HG03571 (cell line): ENCODE results near the gene GLRX5.
A peak's percentile ranks its signal among the peaks of the same experiment; 100 is the strongest.

Experiments
- ATAC-seq: cut with Tn5 transposase; IDR thresholded peaks from one replicate; pipeline ENCODE4 v1.9.1; 2021; ENCODE audit not compliant: unreplicated experiment

GLRX5 gene

GRCh38 chr14:95534299-95535225, at the start of gene GLRX5:
GLRX5 (plus strand) TSS chr14:95535050; CDS start chr14:95535090, 40 bp downstream.
- ATAC-seq = peak; percentile 91

DNA sequence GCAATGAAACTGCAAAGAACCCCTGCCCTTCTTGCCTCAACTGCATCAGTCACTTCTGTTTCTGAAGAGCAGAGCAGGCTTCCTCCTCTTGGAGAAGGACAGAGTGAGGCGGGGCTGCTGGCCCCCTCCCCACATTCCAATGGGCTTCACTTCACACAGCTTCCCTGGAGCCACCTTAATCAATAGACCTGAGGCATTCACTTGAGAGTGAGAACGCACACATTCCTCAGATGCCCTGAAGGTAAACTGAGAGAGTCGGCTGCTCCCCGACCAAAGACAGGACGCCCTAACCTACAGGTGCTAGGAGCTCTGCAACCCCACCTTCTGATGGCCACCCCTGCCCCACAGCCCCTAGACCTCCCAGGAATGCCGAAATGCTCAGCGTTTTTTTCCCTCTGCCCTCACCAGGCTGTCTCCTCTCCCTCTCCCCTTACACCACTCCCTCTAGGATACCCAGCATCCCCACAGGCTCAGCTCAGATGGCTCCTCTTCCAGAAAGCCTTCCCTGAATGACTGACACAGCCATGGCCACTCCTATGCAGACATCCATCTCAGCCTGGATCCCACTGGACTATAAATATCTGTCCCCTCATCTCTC, 49.5 kb upstream of the GLRX5 start:
- no peak for ATAC-seq

DNA sequence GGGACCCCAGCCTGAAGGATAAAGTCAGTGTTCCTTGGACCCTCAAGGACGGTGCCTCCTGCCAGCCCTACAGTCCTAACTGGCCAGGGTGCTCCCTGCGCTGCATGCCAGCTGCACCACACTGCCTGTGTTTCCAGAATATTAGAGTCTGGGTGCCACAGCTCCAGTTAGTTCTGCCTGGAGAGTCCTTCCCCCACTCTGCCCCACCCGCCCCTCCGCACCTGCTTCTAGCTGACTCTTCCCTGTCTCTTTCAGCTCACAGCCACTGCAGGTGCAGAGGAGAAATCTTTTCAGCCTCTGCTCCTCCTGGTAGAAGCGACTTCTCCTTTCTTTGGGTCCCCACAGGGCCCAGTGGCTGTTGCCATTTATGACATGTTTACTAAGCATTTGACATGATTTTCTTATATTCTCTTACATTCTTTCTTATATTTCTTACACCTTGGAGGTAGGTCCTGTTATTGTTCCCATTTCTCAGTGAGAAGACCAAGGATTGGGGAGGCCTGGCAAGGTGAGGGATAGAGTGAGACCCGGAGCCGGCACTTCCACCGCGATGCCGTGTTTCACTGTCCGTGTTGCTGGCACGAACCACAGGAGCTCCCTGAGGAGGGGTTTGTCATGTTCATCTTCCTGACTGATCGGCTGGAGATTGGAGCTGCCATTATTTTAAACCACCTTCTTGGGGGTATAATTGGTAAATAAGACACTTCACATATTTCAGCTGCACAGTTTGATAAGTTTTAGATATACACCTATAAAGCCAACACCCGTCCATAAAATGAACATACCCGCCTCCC, 47.8 kb upstream of the GLRX5 start:
- no peak for ATAC-seq

GRCh38 chr14:95487669-95488084, 47.2 kb upstream of the GLRX5 start:
- ATAC-seq = no peak

GRCh38 chr14:95488376-95489213, 46.3 kb upstream of the GLRX5 start:
- ATAC-seq = no peak

GRCh38 chr14:95489214-95490137, 45.4 kb upstream of the GLRX5 start:
- no peak for ATAC-seq

DNA sequence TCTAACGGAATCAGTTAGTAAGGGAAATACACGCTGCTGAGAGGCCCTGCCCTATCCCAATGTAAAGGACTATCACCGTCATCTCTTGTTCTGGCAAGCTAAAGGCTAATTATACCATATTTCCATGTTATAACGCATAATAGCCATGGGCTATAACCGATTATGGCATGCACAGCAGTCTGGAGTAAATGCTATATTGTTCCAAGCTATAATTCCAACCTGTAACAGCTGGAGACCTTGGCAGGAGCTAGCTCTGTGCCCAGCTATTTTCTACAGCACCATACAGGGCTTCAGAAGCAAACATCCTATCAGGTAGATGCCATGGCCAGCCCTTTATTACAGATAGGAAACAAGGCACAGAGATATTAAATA, 44.7 kb upstream of the GLRX5 start:
- ATAC-seq = no peak

DNA sequence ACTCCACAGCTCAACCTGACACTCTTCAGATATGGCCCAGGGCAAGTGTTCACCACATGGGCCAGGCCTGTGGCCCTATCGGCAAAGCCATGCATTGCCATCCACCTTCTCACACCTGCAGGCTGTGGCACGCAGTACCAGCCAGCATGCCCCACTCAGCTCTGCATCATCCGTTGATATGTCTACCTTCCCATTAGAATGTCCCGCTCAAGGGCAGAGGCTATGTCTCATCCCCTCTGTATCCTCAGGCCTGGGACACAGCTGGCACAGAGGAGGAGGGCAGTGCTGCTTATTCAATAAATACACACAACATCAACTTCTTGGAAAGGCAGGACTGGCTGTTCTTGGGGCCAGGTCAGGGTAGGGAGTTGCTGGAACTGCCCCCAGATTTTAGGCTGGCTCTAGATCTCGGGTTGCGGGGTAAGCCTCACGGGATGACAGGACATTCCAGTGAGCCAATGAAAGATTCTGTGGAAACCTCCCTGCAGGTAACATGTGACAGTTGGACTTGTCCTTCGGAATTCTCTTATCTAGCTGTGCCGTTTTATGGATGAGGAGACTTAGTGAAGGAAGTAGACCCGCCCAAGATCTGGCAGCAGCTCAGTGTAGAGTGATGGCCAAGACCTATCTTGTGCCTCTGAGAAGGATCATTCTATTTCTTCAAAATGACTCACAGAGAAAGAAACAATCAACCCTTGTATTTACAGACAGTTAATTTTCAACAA, 44.0 kb upstream of the GLRX5 start:
- no peak for ATAC-seq

DNA sequence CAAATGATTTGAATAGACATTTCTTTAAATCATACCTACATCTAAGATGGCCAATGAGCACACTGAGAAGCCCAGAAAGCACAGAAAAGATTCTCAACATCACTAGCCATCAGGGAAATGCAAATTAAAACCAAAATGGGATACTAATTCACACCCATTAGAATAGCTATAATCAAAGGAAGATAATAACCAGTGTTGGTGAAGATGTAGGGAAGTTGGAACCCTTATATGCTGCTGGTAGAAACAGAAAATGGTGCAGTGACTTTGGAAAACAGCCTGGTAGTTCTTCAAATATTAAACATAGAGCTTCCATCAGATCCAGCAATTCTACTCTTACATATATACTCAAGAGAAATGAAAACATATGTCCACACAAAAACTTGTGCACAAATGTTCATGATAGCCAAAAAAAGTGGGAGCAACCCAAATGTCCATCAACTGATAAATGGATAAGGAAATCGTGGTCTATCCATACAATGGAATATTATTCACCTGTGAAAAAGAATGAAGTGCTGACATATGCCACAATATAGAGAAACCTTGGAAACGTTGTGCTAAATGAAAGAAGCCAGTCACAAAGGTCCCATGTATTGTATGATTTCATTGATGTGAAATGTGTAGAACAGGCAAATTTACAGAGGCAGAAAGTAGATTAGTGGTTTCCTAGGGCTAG, 42.8 kb upstream of the GLRX5 start:
- ATAC-seq = no peak

- no peak for ATAC-seq
Observed at GRCh38 chr14:95493503-95493902, 41.3 kb upstream of the GLRX5 start.

DNA sequence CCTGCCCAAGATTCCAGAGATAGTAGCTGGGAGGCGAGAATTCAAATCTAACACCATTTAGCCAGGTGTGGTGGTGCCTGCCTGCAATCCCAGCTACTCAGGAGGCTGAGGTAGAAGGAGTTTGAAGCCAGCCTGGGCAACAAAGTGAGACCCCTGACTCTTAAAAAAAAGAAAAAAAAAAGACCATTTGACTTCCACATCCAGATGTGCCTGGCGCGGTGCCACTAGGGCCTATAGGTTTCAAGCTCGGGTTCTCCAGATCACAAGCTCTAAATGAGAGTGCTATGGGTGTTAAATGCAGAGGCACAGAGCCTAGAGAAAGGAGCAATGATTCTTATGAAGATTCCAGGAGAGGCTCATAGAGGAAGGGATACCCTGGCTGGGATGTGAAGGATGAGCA, 40.9 kb upstream of the GLRX5 start:
- ATAC-seq = no peak

- ATAC-seq = no peak
Observed at GRCh38 chr14:95494456-95494855, 40.4 kb upstream of the GLRX5 start.

DNA sequence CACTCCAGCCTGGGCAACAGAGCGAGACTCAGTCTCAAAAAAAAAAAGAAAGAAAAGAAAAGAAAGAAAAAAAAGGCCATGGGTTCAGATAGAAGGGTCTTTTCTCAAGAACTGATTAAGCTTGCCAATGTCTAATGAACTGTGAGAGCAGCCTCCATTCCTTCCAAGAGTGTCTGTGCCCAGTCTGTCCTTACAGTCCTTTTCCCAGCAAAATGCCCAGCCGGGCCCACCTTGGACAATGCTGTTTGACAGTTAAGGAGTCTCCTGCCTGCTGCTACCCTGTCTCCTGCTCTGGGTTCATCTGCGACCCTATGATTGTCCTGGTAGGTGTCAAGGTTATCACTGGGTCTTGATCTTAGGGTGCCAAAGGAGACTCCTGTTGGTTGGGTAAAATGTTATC, 39.8 kb upstream of the GLRX5 start:
- no peak for ATAC-seq

- ATAC-seq = peak; percentile 88
Observed at GRCh38 chr14:95495538-95496025, 39.3 kb upstream of the GLRX5 start.

GRCh38 chr14:95496111-95496681, 38.7 kb upstream of the GLRX5 start:
- ATAC-seq = peak; percentile 6

DNA sequence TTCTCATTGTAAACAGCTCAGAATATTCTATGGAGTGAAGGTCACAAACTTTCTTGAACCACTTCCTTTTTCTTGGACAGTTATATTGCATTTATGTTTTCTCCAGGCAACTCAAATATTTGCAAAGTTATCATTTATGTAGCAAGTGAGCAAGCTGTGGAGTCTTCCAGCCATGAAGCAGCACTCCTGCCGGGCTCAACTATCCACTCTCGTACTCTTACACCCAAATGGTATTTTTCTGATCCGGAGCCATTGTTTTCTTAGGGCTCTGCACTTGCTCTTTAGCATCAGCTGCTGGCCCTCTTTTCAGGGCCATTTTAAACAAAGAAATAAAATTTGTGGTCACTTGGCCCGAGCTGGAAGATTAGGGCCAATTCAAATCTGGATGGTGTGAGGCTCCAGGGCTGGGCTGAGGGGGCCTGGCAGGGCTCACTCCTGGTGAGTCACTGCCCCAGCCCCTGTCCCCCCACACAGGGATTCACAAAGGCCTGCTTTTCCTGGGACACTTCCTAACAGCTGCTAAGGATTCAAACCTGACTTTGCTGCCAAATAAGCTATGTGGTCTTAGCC, 38.1 kb upstream of the GLRX5 start:
- no peak for ATAC-seq

DNA sequence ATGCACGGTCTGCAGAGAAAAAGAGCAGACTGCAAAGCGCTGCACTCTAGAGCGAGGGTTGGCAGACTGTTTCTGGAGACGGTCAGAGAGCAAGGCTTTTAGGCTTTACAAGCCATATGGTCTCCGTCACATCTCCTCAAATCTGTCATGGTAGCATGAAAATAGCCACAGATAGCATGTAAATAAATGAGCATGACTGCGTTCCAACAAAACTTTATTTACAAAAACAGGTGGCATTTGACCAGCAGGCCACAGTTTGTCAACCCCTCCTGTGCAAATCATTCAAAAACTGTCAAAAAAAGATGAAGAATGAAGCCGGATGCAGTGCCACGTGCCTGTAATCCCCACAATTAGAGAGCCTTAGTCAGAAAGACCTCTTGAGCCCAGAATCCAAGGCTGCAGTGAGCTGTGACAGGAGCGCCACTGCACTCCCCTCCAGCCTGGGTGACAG, 37.3 kb upstream of the GLRX5 start:
- no peak for ATAC-seq
